ENCODE measurements around the gene NMNAT3.

The NMNAT3 gene
- 1.9 to 3.1 reads per million in 2 donors for total RNA-seq

- DNase-seq = peak; percentile 67
Measured at GRCh38 chr3:139677388-139678155, at the start of gene NMNAT3. Gene NMNAT3 (minus strand): TSS chr3:139677972. CDS start chr3:139627724, 50,248 bp downstream.

GRCh38 chr3:139721370-139721769, 43.6 kb upstream of the NMNAT3 start:
- no peak for DNase-seq

GRCh38 chr3:139718415-139718814, 40.6 kb upstream of the NMNAT3 start:
- no peak for DNase-seq

- DNase-seq = no peak
Measured at GRCh38 chr3:139716908-139717485, 39.2 kb upstream of the NMNAT3 start.

GRCh38 chr3:139715743-139716360, 38.1 kb upstream of the NMNAT3 start:
- no peak for DNase-seq

GRCh38 chr3:139715166-139715565, 37.4 kb upstream of the NMNAT3 start:
- no peak for DNase-seq

- DNase-seq = no peak
Measured at GRCh38 chr3:139710212-139710611, 32.4 kb upstream of the NMNAT3 start.

GRCh38 chr3:139705631-139706030, 27.9 kb upstream of the NMNAT3 start:
- DNase-seq = no peak

- no peak for DNase-seq
Measured at GRCh38 chr3:139696314-139696604, 18.5 kb upstream of the NMNAT3 start.

- DNase-seq = no peak
Measured at GRCh38 chr3:139695426-139696313, 17.9 kb upstream of the NMNAT3 start.

GRCh38 chr3:139695007-139695406, 17.2 kb upstream of the NMNAT3 start:
- no peak for DNase-seq

- no peak for DNase-seq
Measured at GRCh38 chr3:139694542-139694941, 16.8 kb upstream of the NMNAT3 start.

- DNase-seq = no peak
Measured at GRCh38 chr3:139691619-139692018, 13.8 kb upstream of the NMNAT3 start.

- DNase-seq = no peak
Measured at GRCh38 chr3:139689708-139690228, 12.0 kb upstream of the NMNAT3 start.

- DNase-seq = no peak
Measured at GRCh38 chr3:139689122-139689521, 11.3 kb upstream of the NMNAT3 start.

- no peak for DNase-seq
Measured at GRCh38 chr3:139687431-139687830, 9.7 kb upstream of the NMNAT3 start.

GRCh38 chr3:139686624-139687023, 8.9 kb upstream of the NMNAT3 start:
- no peak for DNase-seq

- no peak for DNase-seq
Measured at GRCh38 chr3:139686206-139686605, 8.4 kb upstream of the NMNAT3 start.

- no peak for DNase-seq
Measured at GRCh38 chr3:139679220-139679775, 1.5 kb upstream of the NMNAT3 start.

GRCh38 chr3:139676632-139677387, 962 bp downstream of the NMNAT3 start:
- DNase-seq = no peak

- no peak for DNase-seq
Measured at GRCh38 chr3:139676108-139676507, 1.7 kb downstream of the NMNAT3 start.

- no peak for DNase-seq
Measured at GRCh38 chr3:139675327-139675726, 2.4 kb downstream of the NMNAT3 start.
